ENCODE data around the gene VPS37D.

VPS37D gene

DNA sequence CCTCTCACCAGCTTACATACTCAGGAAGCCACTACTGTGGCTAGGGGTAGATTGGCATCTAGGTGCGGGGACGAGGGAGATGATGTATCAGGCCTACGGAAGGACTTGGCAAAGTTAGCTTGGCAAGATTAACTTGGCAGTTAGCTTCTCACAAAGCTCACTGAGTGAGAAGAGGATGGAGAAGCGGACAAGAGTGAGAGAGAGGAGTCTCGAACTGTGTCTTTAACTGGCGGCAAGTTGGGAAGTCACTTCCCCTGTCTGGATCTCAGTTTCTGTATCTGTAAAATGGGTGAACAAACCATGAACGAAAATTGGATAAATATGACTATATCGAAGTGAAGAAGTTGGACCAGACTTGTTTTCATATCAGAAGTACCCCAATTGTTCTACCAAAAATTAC lies 33.8 kb upstream of the VPS37D start:
- no peak overlapping the region for H3K4me3 ChIP-seq (ENCODE audit: low read depth, low read length)
- TF ChIP-seq, protein P1, sequence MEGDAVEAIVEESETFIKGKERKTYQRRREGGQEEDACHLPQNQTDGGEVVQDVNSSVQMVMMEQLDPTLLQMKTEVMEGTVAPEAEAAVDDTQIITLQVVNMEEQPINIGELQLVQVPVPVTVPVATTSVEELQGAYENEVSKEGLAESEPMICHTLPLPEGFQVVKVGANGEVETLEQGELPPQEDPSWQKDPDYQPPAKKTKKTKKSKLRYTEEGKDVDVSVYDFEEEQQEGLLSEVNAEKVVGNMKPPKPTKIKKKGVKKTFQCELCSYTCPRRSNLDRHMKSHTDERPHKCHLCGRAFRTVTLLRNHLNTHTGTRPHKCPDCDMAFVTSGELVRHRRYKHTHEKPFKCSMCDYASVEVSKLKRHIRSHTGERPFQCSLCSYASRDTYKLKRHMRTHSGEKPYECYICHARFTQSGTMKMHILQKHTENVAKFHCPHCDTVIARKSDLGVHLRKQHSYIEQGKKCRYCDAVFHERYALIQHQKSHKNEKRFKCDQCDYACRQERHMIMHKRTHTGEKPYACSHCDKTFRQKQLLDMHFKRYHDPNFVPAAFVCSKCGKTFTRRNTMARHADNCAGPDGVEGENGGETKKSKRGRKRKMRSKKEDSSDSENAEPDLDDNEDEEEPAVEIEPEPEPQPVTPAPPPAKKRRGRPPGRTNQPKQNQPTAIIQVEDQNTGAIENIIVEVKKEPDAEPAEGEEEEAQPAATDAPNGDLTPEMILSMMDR (IDR thresholded peaks at IDR 0.05; ENCODE audit: borderline replicate concordance, insufficient read depth, low read depth, low read length): no peak

GRCh38 chr7:73635428-73636200 lies 32.0 kb upstream of the VPS37D start:
- no peak overlapping the region for H3K4me3 ChIP-seq (ENCODE audit: low read depth, low read length)
- TF ChIP-seq, protein P1 (IDR thresholded peaks at IDR 0.05; ENCODE audit: borderline replicate concordance, insufficient read depth, low read depth, low read length): no peak

- TF ChIP-seq, protein P1 (IDR thresholded peaks at IDR 0.05; ENCODE audit: borderline replicate concordance, insufficient read depth, low read depth, low read length): no peak
- H3K4me3 ChIP-seq (ENCODE audit: low read depth, low read length): no peak overlapping the region
These were observed 28.7 kb upstream of the VPS37D start for GRCh38 chr7:73638911-73639310.

DNA sequence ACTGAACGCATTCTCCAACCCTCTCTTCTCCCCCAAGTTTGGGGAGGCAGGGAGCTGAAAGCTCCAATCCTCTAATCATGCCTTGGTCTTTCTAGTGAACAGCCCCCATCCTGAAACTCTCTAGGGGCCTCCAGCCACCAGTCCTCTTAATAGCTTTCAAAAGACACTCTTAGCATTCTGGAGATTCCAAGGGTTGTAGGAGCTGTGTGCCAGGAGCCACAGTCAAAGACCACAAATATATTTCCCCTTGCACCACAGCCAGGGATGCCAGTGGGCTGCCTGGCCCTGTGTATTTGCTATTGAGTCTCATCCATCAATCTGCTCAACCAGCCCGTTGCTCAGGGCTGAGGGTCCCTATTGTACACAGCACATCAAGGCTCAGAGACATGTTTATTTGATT lies 24.8 kb upstream of the VPS37D start:
- TF ChIP-seq, protein P1 (IDR thresholded peaks at IDR 0.05; ENCODE audit: borderline replicate concordance, insufficient read depth, low read depth, low read length): no peak
- no peak overlapping the region for H3K4me3 ChIP-seq (ENCODE audit: low read depth, low read length)

DNA sequence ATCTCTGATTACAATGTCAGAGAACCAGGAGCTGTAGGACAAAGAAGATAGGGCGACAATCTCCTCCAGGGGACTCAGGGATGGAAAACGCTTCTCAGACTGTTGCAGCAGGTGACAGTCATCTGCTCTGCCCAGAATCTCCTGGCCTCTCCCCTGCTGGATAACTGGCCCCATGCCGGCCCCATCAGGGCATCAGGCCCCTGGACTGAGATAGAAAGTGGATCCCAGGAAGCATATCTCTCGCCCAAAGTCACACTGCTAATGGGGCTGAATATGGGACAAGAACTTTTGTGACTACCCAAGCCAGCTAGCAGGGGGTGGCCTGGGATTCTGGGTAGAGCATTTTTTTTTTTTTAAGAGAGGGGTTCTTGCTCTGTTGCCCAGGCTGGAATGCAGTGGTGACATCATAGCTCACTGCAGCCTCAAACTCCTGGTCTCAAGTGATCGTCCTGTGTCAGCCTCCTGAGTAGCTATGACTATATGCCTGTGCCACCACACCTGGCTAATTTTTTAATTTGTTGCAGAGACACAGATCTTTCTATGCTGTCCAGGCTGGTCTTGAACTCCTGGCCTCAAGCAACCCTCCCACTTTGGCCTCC lies 22.8 kb upstream of the VPS37D start:
- TF ChIP-seq, protein P1 (IDR thresholded peaks at IDR 0.05; ENCODE audit: borderline replicate concordance, insufficient read depth, low read depth, low read length): no peak
- no peak overlapping the region for H3K4me3 ChIP-seq (ENCODE audit: low read depth, low read length)

DNA sequence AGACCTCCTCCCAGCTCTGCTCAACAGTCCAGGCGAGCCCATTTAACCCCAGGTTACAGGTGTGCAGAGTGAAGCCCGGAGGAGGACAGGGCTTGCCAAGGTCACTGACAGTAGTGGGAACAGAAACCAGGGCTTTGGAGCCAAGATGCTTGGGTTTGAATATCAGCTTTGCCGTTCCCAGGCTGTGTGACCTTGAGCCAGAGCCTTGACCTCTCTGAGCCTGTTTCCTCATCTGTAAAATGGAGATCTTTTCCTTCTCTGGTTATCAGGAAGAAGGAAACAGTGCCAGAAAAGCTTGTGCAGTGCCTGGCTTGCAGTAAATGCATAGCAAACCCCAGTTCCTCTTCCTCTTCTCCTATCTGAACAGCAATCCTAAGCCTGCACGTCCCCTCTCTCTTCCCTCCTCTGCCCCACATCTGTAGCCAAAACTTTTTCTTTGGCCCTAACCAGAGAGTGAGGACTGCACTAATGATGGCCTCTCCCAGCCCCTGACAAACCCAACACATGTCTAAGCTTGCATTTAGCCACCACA lies 21.9 kb upstream of the VPS37D start:
- TF ChIP-seq, protein P1 (IDR thresholded peaks at IDR 0.05; ENCODE audit: borderline replicate concordance, insufficient read depth, low read depth, low read length): no peak
- H3K4me3 ChIP-seq (ENCODE audit: low read depth, low read length): no peak overlapping the region

All from GM12875 (cell line).